IMR-90 (cell line): Measurements from ENCODE around the gene GLIPR1. TPM values are rescaled to one million over a fixed set of nuclear protein-coding genes. Genes with fewer than 3 reads are reported as not detected.
A peak's percentile ranks its signal among the peaks of the same experiment; 100 is the strongest.

Source experiments
- ATAC-seq: fragments of 200-7000 bp; cut with Tn5 transposase; 2 replicates; pipeline ENCODE4 v1.9.1; 2020; ENCODE audit warnings: low read depth, mild to moderate bottlenecking, moderate library complexity
- BruUV-seq: library from RNA; stranded (reverse); fragments of 400-500 nt; replicated peaks from 2 replicates; lab custom pipeline; 2021; lab: Mats Ljungman, UMichigan
- CTCF ChIA-PET: fragments of 300-600 bp; formaldehyde crosslinking; extraction: SDS; loops from one replicate; lab custom pipeline; 2021; ENCODE audit warnings: antibody characterized with exemption; lab: Yijun Ruan, JAX
- POLR2A ChIA-PET: fragments of 300-600 bp; sonication (Branson Sonifier 250); formaldehyde crosslinking; loops from one replicate; lab custom pipeline; 2022; ENCODE audit warnings: antibody characterized with exemption; ENCODE audit not compliant: unreplicated experiment; lab: Charles Lee
- DNase-seq: peaks from one replicate; pipeline ENCODE4 v3.0.0; 2013
- H2AFZ ChIP-seq: replicated peaks from 2 replicates; pipeline ENCODE3; 2013; ENCODE audit warnings: low read length, mild to moderate bottlenecking; ENCODE audit not compliant: poor library complexity
- H2AK5ac ChIP-seq: 2 replicates; pipeline ENCODE4 v1.6.1; 2013; ENCODE audit warnings: low read depth, low read length, inconsistent platforms
- H2AK9ac ChIP-seq: replicated peaks from 2 replicates; pipeline ENCODE3; 2013; ENCODE audit warnings: mild to moderate bottlenecking, low read depth, low read length, moderate library complexity; ENCODE audit not compliant: poor library complexity
- H2BK120ac ChIP-seq: 2 replicates; pipeline ENCODE4 v1.6.1; 2013; ENCODE audit warnings: low read depth, low read length, inconsistent platforms
- H2BK15ac ChIP-seq: 3 replicates; pipeline ENCODE4 v1.6.1; 2013; ENCODE audit warnings: low read depth, low read length, inconsistent platforms
- H2BK20ac ChIP-seq: 2 replicates; pipeline ENCODE4 v1.6.1; 2013; ENCODE audit warnings: low read depth, mild to moderate bottlenecking, inconsistent platforms, low read length, moderate library complexity
- H2BK5ac ChIP-seq: 2 replicates; pipeline ENCODE4 v1.6.1; 2013; ENCODE audit warnings: mild to moderate bottlenecking, low read depth, low read length, inconsistent platforms; ENCODE audit not compliant: poor library complexity, severe bottlenecking
- H3K14ac ChIP-seq: replicated peaks from 2 replicates; pipeline ENCODE4 v1.6.1; 2013; ENCODE audit warnings: low read depth, low read length, inconsistent platforms
- H3K18ac ChIP-seq: 2 replicates; pipeline ENCODE4 v1.6.1; 2013; ENCODE audit warnings: low read depth, low read length, control low read depth
- H3K23ac ChIP-seq: 2 replicates; pipeline ENCODE4 v1.6.1; 2013; ENCODE audit warnings: low read depth, low read length, inconsistent platforms
- H3K27ac ChIP-seq: 2 replicates; pipeline ENCODE4 v1.5.1; 2013; ENCODE audit warnings: mild to moderate bottlenecking, control low read depth, low read length; ENCODE audit not compliant: insufficient read depth
- H3K27me3 ChIP-seq: 2 replicates; pipeline ENCODE4 v1.6.1; 2013; ENCODE audit warnings: low read length; ENCODE audit not compliant: control insufficient read depth, insufficient read depth
- H3K36me3 ChIP-seq: 2 replicates; pipeline ENCODE4 v1.6.1; 2013; ENCODE audit warnings: low read length, mixed read lengths; ENCODE audit not compliant: control insufficient read depth, insufficient read depth
- H3K4ac ChIP-seq: 2 replicates; pipeline ENCODE4 v1.6.1; 2013; ENCODE audit warnings: low read depth, low read length, inconsistent platforms
- H3K4me1 ChIP-seq: 2 replicates; pipeline ENCODE4 v1.6.1; 2013; ENCODE audit warnings: low read length, mixed read lengths; ENCODE audit not compliant: control insufficient read depth, insufficient read depth
- H3K4me2 ChIP-seq: 2 replicates; pipeline ENCODE4 v1.6.1; 2013; ENCODE audit warnings: low read depth, mild to moderate bottlenecking, control low read depth, low read length, moderate library complexity
- H3K4me3 ChIP-seq: 2 replicates; pipeline ENCODE4 v1.5.1; 2013; ENCODE audit warnings: low read depth, mild to moderate bottlenecking, control low read depth, low read length, moderate library complexity; ENCODE audit not compliant: insufficient read depth
- H3K56ac ChIP-seq: 2 replicates; pipeline ENCODE4 v1.6.1; 2013; ENCODE audit warnings: low read length, inconsistent platforms; ENCODE audit not compliant: insufficient read depth; ENCODE audit errors: extremely low read depth
- H3K79me1 ChIP-seq, 2 experiments: 2 replicates each; pipeline ENCODE4 v1.6.1; 2013; ENCODE audit warnings: low read length in 2 of 2, inconsistent platforms in 1 of 2, low read depth in 1 of 2
- H3K9ac ChIP-seq: 2 replicates; pipeline ENCODE4 v1.6.1; 2013; ENCODE audit warnings: low read depth, low read length, control low read depth
- H3K9me1 ChIP-seq: 2 replicates; pipeline ENCODE4 v1.6.1; 2013; ENCODE audit warnings: low read length, inconsistent platforms; ENCODE audit not compliant: insufficient read depth
- H3K9me3 ChIP-seq: 2 replicates; pipeline ENCODE4 v1.6.1; 2013; ENCODE audit warnings: low read length; ENCODE audit not compliant: control insufficient read depth, insufficient read depth
- H4K20me1 ChIP-seq: 2 replicates; pipeline ENCODE4 v1.6.1; 2013; ENCODE audit warnings: low read length, inconsistent platforms; ENCODE audit not compliant: insufficient read depth
- H4K5ac ChIP-seq: 2 replicates; pipeline ENCODE4 v1.6.1; 2013; ENCODE audit warnings: mild to moderate bottlenecking, low read depth, low read length, control low read depth
- H4K8ac ChIP-seq, 2 experiments: 2 replicates each; pipeline ENCODE4 v1.6.1; 2013; ENCODE audit warnings: low read depth in 2 of 2, low read length in 2 of 2, control low read depth in 1 of 2, inconsistent platforms in 1 of 2
- H4K91ac ChIP-seq: 2 replicates; pipeline ENCODE4 v1.6.1; 2013; ENCODE audit warnings: low read depth, low read length, inconsistent platforms; ENCODE audit not compliant: insufficient read depth
- CHD1 ChIP-seq: IDR thresholded peaks from 2 replicates; pipeline ENCODE4 v1.6.1; 2012; ENCODE audit warnings: low read depth, low read length, improper control_type of control experiment
- CTCF ChIP-seq: conservative IDR thresholded peaks from 2 replicates; pipeline ENCODE4 v1.5.1; 2012; ENCODE audit warnings: mild to moderate bottlenecking, low read depth, low read length, improper control_type of control experiment
- MAZ ChIP-seq: IDR thresholded peaks from 2 replicates; pipeline ENCODE4 v1.6.1; 2012; ENCODE audit warnings: low read depth, mild to moderate bottlenecking, low read length, improper control_type of control experiment, moderate library complexity, borderline replicate concordance
- RAD21 ChIP-seq: IDR thresholded peaks from 2 replicates; pipeline ENCODE4 v1.6.1; 2012; ENCODE audit warnings: low read length, improper control_type of control experiment
- RCOR1 ChIP-seq: IDR thresholded peaks from 2 replicates; pipeline ENCODE4 v1.6.1; 2012; ENCODE audit warnings: mild to moderate bottlenecking, low read length, improper control_type of control experiment; ENCODE audit not compliant: insufficient replicate concordance
- RFX5 ChIP-seq: IDR thresholded peaks from 2 replicates; pipeline ENCODE4 v1.8.0; 2012; ENCODE audit warnings: low read depth, mild to moderate bottlenecking, low read length, moderate library complexity
- SMC3 ChIP-seq: fragments of 150-350 bp; IDR thresholded peaks from 2 replicates; pipeline ENCODE4 v1.6.1; 2016; ENCODE audit warnings: low read depth, mild to moderate bottlenecking, antibody characterized with exemption, low read length, moderate library complexity
- WGBS, 2 experiments: methylation state at CpG; one replicate each; pipeline versions ENCODE4 v1.1.5 to v1.1.7; 2013; ENCODE audit warnings: missing lambda C conversion rate in 2 of 2; ENCODE audit not compliant: insufficient read length in 1 of 2; ENCODE audit errors: extremely low coverage in 2 of 2; 5-methylcytosine and 5-hydroxymethylcytosine counted together
- dilution Hi-C: fragments of 300-500 bp; cut with HindIII; formaldehyde crosslinking; loops from one replicate; pipeline ENCODE4 v1.14.3; 2018; ENCODE audit warnings: low sequenced_read_pairs; ENCODE audit not compliant: unreplicated experiment
- in situ Hi-C: fragments of 300-500 bp; cut with MboI; formaldehyde crosslinking; loops from 3 replicates; pipeline ENCODE4 v1.14.3; 2019; ENCODE audit warnings: low sequenced_read_pairs, inconsistent platforms, mixed read lengths
- intact Hi-C: fragments of 100-400 bp; cut with micrococcal nuclease; formaldehyde crosslinking; loops from 2 replicates; pipeline ENCODE4 v1.10.0; 2022
- polyA plus RNA-seq, 3 experiments: library from polyadenylated mRNA; depleted of rRNA; stranded (reverse); fragments of >200 nt; gene quantifications; 2 replicates each; pipeline ENCODE4 v1.2.3, GENCODE V29; 2012; ENCODE audit warnings: low replicate concordance in 1 of 3
- total RNA-seq: library from RNA; depleted of rRNA; stranded (reverse); fragments of >200 nt; gene quantifications from 2 replicates; pipeline ENCODE4 v1.2.3, GENCODE V29; 2012

Gene GLIPR1
- total and polyA plus RNA-seq, 2 of the 4 experiments (the other 2 are of a cell fraction), result 268 to 327 TPM

- H3K9me1 ChIP-seq, result peaks cover 9% of the 10 kb centered on the region; the same call in 1 of the 2 replicates
- CTCF ChIA-PET, result interaction anchor here (0.6 to 1.5 kb wide), 6 partner anchors 14 to 512 kb away, joined by 3 read pairs; partner anchors contain the start of gene KRR1
- no peak overlapping the region for H3K14ac ChIP-seq
- H3K18ac ChIP-seq, result no peak overlapping the region
- H2BK20ac ChIP-seq, result no peak overlapping the region
- POLR2A ChIA-PET, result no interaction called here
- no peak overlapping the region for H3K9ac ChIP-seq
- intact Hi-C loops, result loop anchor here (5.0 kb wide), 1 partner anchor 1062 kb away; no protein-coding TSS in a partner anchor
- no peak overlapping the region for H3K56ac ChIP-seq
- H3K9me3 ChIP-seq, result no peaks in the 10 kb centered on the region
- no peak for TF ChIP-seq CHD1
- TF ChIP-seq RFX5, result no peak
- no peak for TF ChIP-seq MAZ
- peak; percentile 59 for TF ChIP-seq SMC3
- TF ChIP-seq RCOR1, result no peak
- TF ChIP-seq RAD21, result peak; percentile 58
- TF ChIP-seq CTCF, result peak; percentile 57
- H2BK5ac ChIP-seq, result peak overlapping the region; percentile 36
- DNase-seq (peak; percentile 36), ATAC-seq (peak; percentile 35; the same call in 1 of the 2 replicates)
- no peaks in the 10 kb centered on the region for H3K36me3 ChIP-seq
- H3K79me1 ChIP-seq, result peaks cover 0 to 4% of the 10 kb centered on the region in 2 experiments; a peak in 2 of 4 replicates
- no peak overlapping the region for H4K8ac ChIP-seq
- H4K91ac ChIP-seq, result no peak overlapping the region
- peaks cover 11% of the 10 kb centered on the region for H3K4me1 ChIP-seq
- H2BK15ac ChIP-seq, result no peak overlapping the region
- H2AK9ac ChIP-seq, result no peak overlapping the region
- H4K20me1 ChIP-seq, result no peaks in the 10 kb centered on the region
- no peak overlapping the region for H2AK5ac ChIP-seq
- no peak overlapping the region for H3K4me2 ChIP-seq
- H2BK120ac ChIP-seq, result no peak overlapping the region
- peak overlapping the region; percentile 51; the same call in 1 of the 2 replicates for H3K4ac ChIP-seq
- no peak overlapping the region for H3K23ac ChIP-seq
- H3K27me3 ChIP-seq, result no peaks in the 10 kb centered on the region
- in situ Hi-C loops, result loop anchor here (10.0 to 25.0 kb wide), 2 partner anchors 820 to 937 kb away; partner anchors contain the start of gene BBS10
- H3K27ac ChIP-seq, result peak overlapping the region; percentile 16; the same call in 1 of the 2 replicates
- BruUV-seq, result no TSS peak
- H3K4me3 ChIP-seq, result no peak overlapping the region
- dilution Hi-C loops, result no loop called here
- H2AFZ ChIP-seq, result no peak overlapping the region
- no peak overlapping the region for H4K5ac ChIP-seq
- no CpG with 5 or more reads among the region's 1 CpG for WGBS, 2 experiments
Observed at GRCh38 chr12:75525263-75525662, 44.7 kb downstream of the GLIPR1 start.
